Measurements from ENCODE around the gene SLC25A25.
"Not testable (repeated sequence)": the region's sequence is repeated elsewhere in the genome, so short reads cannot be mapped to it uniquely, and the experiment has no call there.

The SLC25A25 gene

DNA sequence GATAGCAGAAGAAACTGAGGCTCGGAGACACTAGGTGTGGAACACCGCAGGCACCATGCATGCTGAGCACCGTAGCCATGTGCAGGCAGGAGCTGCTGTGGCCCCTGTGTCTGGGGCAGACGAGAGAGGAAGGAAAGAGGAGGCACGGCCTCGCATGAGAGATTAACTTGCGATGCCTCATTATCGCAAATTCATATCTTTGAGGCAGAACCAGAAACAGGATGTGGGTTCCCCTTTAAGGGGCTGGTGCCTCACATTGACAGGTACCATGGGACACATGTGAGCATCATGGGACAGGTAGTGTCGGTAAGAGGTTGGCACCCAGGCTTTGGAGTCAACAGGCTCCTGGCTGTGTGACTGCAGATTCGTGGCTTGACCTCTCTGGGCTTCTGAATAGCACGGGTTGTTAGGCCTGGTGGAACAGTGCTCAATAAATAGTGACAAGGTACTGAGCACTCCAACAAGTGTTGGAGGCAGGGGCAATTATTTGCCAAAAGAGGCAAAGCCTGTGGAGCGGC lies 41.7 kb upstream of the SLC25A25 start:
- no peak for DNase-seq (ENCODE audit: low read depth)
- TF ChIP-seq, protein P1, sequence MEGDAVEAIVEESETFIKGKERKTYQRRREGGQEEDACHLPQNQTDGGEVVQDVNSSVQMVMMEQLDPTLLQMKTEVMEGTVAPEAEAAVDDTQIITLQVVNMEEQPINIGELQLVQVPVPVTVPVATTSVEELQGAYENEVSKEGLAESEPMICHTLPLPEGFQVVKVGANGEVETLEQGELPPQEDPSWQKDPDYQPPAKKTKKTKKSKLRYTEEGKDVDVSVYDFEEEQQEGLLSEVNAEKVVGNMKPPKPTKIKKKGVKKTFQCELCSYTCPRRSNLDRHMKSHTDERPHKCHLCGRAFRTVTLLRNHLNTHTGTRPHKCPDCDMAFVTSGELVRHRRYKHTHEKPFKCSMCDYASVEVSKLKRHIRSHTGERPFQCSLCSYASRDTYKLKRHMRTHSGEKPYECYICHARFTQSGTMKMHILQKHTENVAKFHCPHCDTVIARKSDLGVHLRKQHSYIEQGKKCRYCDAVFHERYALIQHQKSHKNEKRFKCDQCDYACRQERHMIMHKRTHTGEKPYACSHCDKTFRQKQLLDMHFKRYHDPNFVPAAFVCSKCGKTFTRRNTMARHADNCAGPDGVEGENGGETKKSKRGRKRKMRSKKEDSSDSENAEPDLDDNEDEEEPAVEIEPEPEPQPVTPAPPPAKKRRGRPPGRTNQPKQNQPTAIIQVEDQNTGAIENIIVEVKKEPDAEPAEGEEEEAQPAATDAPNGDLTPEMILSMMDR (IDR thresholded peaks at IDR 0.05; ENCODE audit: low read length, missing control alignments), result no peak
- H3K4me3 ChIP-seq (replicated peaks; ENCODE audit: low read depth, low read length), result no peak overlapping the region

GRCh38 chr9:128026773-128027541 lies 41.1 kb upstream of the SLC25A25 start:
- H3K4me3 ChIP-seq (replicated peaks; ENCODE audit: low read depth, low read length), result no peak overlapping the region
- peak; percentile 85 for DNase-seq (ENCODE audit: low read depth)

GRCh38 chr9:128027705-128028104 lies 40.3 kb upstream of the SLC25A25 start:
- TF ChIP-seq, protein P1 (IDR thresholded peaks at IDR 0.05; ENCODE audit: low read length, missing control alignments), result no peak
- DNase-seq (ENCODE audit: low read depth), result no peak
- no peak overlapping the region for H3K4me3 ChIP-seq (replicated peaks; ENCODE audit: low read depth, low read length)

More at GRCh38 chr9:128026773-128027541, 41.1 kb upstream of the SLC25A25 start:
- TF ChIP-seq, protein P1 (IDR thresholded peaks at IDR 0.05; ENCODE audit: low read length, missing control alignments), result no peak

DNA sequence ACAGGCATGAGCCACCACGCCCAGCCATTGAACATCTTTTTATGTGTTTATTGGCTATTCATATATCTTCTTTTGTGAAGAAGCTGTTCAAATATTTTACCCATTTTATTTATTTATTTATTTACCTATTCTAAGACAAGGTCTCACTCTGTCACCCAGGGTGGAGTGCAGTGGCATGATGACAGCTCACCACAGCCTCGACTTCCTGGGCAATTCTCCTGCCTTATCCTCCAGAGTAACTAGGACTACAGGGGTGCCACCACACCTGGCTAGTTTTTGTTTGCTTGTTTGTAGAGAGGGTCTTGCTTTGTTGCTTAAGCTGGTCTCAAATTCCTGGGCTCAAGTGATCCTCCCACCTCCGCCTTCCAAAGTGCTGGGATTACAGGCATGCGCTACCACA lies 34.4 kb upstream of the SLC25A25 start:
- TF ChIP-seq, protein P1 (IDR thresholded peaks at IDR 0.05; ENCODE audit: low read length, missing control alignments), result no peak
- no peak for DNase-seq (ENCODE audit: low read depth)
- no peak overlapping the region for H3K4me3 ChIP-seq (replicated peaks; ENCODE audit: low read depth, low read length)

- TF ChIP-seq, protein P1 (IDR thresholded peaks at IDR 0.05; ENCODE audit: low read length, missing control alignments), result peak; percentile 73
- peak; percentile 91 for DNase-seq (ENCODE audit: low read depth)
- H3K4me3 ChIP-seq (replicated peaks; ENCODE audit: low read depth, low read length), result no peak overlapping the region
Observed at GRCh38 chr9:128034821-128035652, 33.0 kb upstream of the SLC25A25 start.

DNA sequence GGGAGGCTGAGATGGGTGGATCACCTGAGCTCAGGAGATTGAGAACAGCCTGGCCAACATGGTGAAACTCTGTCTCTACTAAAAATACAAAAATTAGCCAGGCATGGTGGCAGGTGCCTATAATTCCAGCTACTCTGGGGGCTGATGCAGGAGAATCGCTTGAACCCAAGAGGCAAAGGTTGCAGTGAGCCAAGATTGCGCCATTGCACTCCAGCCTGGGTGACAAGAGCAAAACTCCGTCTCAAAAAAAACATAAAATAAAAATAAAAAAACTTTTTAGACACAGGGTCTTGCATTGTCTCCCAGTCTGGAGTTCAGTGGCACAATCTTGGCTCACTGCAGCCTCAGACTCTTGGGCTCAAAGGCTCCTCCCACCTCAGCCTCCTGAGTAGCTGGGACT lies 31.5 kb upstream of the SLC25A25 start:
- DNase-seq (ENCODE audit: low read depth), result not testable (repeated sequence)

DNA sequence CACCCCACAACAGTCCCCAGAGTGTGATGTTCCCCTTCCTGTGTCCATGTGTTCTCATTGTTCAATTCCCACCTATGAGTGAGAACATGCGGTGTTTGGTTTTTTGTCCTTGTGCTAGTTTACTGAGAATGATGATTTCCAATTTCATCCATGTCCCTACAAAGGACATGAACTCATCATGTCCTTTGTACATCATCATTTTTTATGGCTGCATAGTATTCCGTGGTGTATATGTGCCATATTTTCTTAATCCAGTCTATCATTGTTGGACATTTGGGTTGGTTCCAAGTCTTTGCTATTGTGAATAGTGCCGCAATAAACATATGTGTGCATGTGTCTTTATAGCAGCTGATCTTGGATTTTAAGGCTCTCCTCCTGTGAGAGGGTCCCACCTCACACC lies 27.2 kb upstream of the SLC25A25 start:
- DNase-seq (ENCODE audit: low read depth); H3K4me3 ChIP-seq (replicated peaks; ENCODE audit: low read depth, low read length): not testable (repeated sequence)

More for the DNA sequence above, 31.5 kb upstream of the SLC25A25 start:
- H3K4me3 ChIP-seq (replicated peaks; ENCODE audit: low read depth, low read length), result not testable (repeated sequence)

All from fibroblast of pulmonary artery (primary cell).